Esophagus squamous epithelium (tissue), 4 donors: Measurements from ENCODE around the gene CEP44.

ENCODE experiments used
- POLR2A ChIP-seq, 4 donors: fragments of 450-650 bp; IDR thresholded peaks; one replicate each; pipeline ENCODE4 v1.6.1; 2017; ENCODE audit warnings: antibody characterized with exemption in 4 of 4, mild to moderate bottlenecking in 4 of 4, moderate library complexity in 3 of 4
- TF ChIP-seq, protein P1 (sequence below), 6 experiments: fragments of 450-650 bp in 4 of 6; fragments of 200-600 bp in 2 of 6; sonication (generic) in 2 of 6; IDR thresholded peaks; one replicate each; pipeline ENCODE4 v1.5.1; 2016 to 2019; ENCODE audit warnings: antibody characterized with exemption in 6 of 6, mild to moderate bottlenecking in 4 of 6, moderate library complexity in 4 of 6

DNA sequence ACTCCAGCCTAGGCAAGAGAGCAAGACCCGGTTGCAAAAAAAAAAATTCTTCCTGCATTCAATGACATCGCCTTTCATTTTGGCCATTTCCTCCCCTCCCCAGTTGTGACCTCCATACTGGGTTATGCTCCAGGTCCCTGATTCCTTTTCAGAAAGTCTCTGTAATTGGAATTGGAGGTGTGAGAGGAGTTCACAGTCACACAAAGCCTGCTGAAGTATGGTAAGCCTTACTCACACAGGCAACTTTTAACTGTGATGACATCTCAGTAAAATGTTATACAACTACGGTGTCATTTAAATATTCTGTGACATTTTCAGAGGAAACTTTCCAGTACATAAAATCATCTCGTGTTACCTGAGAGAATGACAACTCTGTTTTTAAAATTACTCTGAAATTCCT, 73.6 kb downstream of the CEP44 start:
- TF ChIP-seq, protein P1, sequence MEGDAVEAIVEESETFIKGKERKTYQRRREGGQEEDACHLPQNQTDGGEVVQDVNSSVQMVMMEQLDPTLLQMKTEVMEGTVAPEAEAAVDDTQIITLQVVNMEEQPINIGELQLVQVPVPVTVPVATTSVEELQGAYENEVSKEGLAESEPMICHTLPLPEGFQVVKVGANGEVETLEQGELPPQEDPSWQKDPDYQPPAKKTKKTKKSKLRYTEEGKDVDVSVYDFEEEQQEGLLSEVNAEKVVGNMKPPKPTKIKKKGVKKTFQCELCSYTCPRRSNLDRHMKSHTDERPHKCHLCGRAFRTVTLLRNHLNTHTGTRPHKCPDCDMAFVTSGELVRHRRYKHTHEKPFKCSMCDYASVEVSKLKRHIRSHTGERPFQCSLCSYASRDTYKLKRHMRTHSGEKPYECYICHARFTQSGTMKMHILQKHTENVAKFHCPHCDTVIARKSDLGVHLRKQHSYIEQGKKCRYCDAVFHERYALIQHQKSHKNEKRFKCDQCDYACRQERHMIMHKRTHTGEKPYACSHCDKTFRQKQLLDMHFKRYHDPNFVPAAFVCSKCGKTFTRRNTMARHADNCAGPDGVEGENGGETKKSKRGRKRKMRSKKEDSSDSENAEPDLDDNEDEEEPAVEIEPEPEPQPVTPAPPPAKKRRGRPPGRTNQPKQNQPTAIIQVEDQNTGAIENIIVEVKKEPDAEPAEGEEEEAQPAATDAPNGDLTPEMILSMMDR (IDR thresholded peaks at IDR 0.05): no peak
- no peak for TF ChIP-seq POLR2A (IDR thresholded peaks at IDR 0.05)
